ENCODE results near the gene EHBP1.

The EHBP1 gene

GRCh38 chr2:62996534-62997186 lies 291.1 kb downstream of the EHBP1 start:
- Histone ChIP-seq H3K27me3 (ENCODE audit: control insufficient read depth, insufficient read depth, low read length) (no peaks in the 10 kb centered on the region), H3K9ac (ENCODE audit: low read length) (no peak overlapping the region), H3K27ac (ENCODE audit: low read depth, low read length) (no peak overlapping the region), H3K4me1 (ENCODE audit: control insufficient read depth, insufficient read depth, low read length) (no peaks in the 10 kb centered on the region), H3K9me3 (ENCODE audit: control insufficient read depth, insufficient read depth, low read depth, low read length) (no peaks in the 10 kb centered on the region), H3K4me3 (ENCODE audit: low read depth, low read length) (no peak overlapping the region), H3K36me3 (ENCODE audit: control insufficient read depth, insufficient read depth, low read length) (peaks cover 4% of the 10 kb centered on the region; the same call in 1 of the 2 replicates)

- Histone ChIP-seq H3K4me3 (ENCODE audit: low read depth, low read length) (no peak overlapping the region), H3K36me3 (ENCODE audit: control insufficient read depth, insufficient read depth, low read length) (peaks cover 4% of the 10 kb centered on the region; the same call in 1 of the 2 replicates), H3K27me3 (ENCODE audit: control insufficient read depth, insufficient read depth, low read length) (no peaks in the 10 kb centered on the region)
These were observed 293.4 kb downstream of the EHBP1 start for GRCh38 chr2:62998949-62999348.

DNA sequence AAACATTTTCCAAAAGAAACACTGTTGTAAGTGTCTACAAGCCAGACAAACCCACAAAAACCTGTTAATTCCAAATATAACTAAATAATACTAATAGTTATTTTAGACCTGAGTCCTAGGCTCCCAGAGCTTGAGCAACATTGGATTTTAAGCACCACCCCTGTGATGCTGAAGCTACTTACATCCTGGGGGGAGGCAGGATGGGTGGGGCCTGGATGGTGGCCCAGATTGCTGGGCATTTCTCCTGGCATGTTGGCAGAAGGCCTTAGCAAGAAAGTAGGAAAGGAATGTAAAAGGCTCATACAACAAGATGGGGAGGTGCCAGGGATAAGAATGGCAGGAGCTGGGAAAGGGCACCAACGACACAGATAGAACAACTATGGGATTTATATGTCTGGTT lies 294.4 kb downstream of the EHBP1 start:
- no peak overlapping the region for H3K9ac ChIP-seq (ENCODE audit: low read length)
- H3K4me3 ChIP-seq (ENCODE audit: low read depth, low read length): no peak overlapping the region
- H3K36me3 ChIP-seq (ENCODE audit: control insufficient read depth, insufficient read depth, low read length): peaks cover 4% of the 10 kb centered on the region; the same call in 1 of the 2 replicates
- H3K27me3 ChIP-seq (ENCODE audit: control insufficient read depth, insufficient read depth, low read length): no peaks in the 10 kb centered on the region
- H3K4me1 ChIP-seq (ENCODE audit: control insufficient read depth, insufficient read depth, low read length): no peaks in the 10 kb centered on the region
- H3K9me3 ChIP-seq (ENCODE audit: control insufficient read depth, insufficient read depth, low read depth, low read length): no peaks in the 10 kb centered on the region
- H3K27ac ChIP-seq (ENCODE audit: low read depth, low read length): no peak overlapping the region

More at GRCh38 chr2:62998949-62999348, 293.4 kb downstream of the EHBP1 start:
- Histone ChIP-seq H3K27ac (ENCODE audit: low read depth, low read length) (no peak overlapping the region), H3K4me1 (ENCODE audit: control insufficient read depth, insufficient read depth, low read length) (no peaks in the 10 kb centered on the region), H3K9me3 (ENCODE audit: control insufficient read depth, insufficient read depth, low read depth, low read length) (no peaks in the 10 kb centered on the region), H3K9ac (ENCODE audit: low read length) (no peak overlapping the region)

DNA sequence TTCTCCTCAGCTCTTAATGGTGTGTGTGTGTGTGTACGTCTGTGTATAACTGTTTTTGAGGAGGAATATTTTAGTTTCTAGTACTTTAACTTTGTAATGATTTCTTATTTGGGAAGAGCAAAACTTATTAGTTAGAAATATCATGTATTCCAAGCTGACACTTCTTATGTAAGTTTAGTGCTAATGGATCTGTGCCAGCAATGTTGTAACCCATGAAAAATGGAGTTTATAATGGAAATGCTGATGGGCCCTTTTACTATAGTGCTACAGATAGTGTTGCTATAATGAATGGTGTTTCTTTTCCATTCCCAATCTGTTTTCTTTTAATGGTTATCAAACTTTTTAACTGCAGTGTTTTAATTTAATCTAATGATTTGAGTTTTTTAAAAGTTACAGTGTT lies 295.3 kb downstream of the EHBP1 start:
- Histone ChIP-seq H3K27ac (ENCODE audit: low read depth, low read length) (no peak overlapping the region), H3K9me3 (ENCODE audit: control insufficient read depth, insufficient read depth, low read depth, low read length) (no peaks in the 10 kb centered on the region), H3K4me1 (ENCODE audit: control insufficient read depth, insufficient read depth, low read length) (no peaks in the 10 kb centered on the region), H3K27me3 (ENCODE audit: control insufficient read depth, insufficient read depth, low read length) (no peaks in the 10 kb centered on the region), H3K4me3 (ENCODE audit: low read depth, low read length) (no peak overlapping the region), H3K36me3 (ENCODE audit: control insufficient read depth, insufficient read depth, low read length) (peaks cover 4% of the 10 kb centered on the region; the same call in 1 of the 2 replicates), H3K9ac (ENCODE audit: low read length) (no peak overlapping the region)

- Histone ChIP-seq H3K36me3 (ENCODE audit: control insufficient read depth, insufficient read depth, low read length) (peaks cover 4% of the 10 kb centered on the region; the same call in 1 of the 2 replicates), H3K27ac (ENCODE audit: low read depth, low read length) (no peak overlapping the region), H3K27me3 (ENCODE audit: control insufficient read depth, insufficient read depth, low read length) (no peaks in the 10 kb centered on the region), H3K4me1 (ENCODE audit: control insufficient read depth, insufficient read depth, low read length) (no peaks in the 10 kb centered on the region), H3K4me3 (ENCODE audit: low read depth, low read length) (no peak overlapping the region), H3K9me3 (ENCODE audit: control insufficient read depth, insufficient read depth, low read depth, low read length) (no peaks in the 10 kb centered on the region), H3K9ac (ENCODE audit: low read length) (no peak overlapping the region)
These were observed 296.1 kb downstream of the EHBP1 start for GRCh38 chr2:63001576-63001975.

GRCh38 chr2:63003351-63003750 lies 297.8 kb downstream of the EHBP1 start:
- Histone ChIP-seq H3K27me3 (ENCODE audit: control insufficient read depth, insufficient read depth, low read length) (no peaks in the 10 kb centered on the region), H3K9ac (ENCODE audit: low read length) (no peak overlapping the region), H3K36me3 (ENCODE audit: control insufficient read depth, insufficient read depth, low read length) (no peaks in the 10 kb centered on the region), H3K9me3 (ENCODE audit: control insufficient read depth, insufficient read depth, low read depth, low read length) (no peaks in the 10 kb centered on the region), H3K4me3 (ENCODE audit: low read depth, low read length) (no peak overlapping the region), H3K4me1 (ENCODE audit: control insufficient read depth, insufficient read depth, low read length) (peaks cover 7% of the 10 kb centered on the region; the same call in 1 of the 2 replicates), H3K27ac (ENCODE audit: low read depth, low read length) (no peak overlapping the region)

- Histone ChIP-seq H3K9ac (ENCODE audit: low read length) (no peak overlapping the region), H3K4me3 (ENCODE audit: low read depth, low read length) (no peak overlapping the region), H3K27ac (ENCODE audit: low read depth, low read length) (no peak overlapping the region), H3K27me3 (ENCODE audit: control insufficient read depth, insufficient read depth, low read length) (no peaks in the 10 kb centered on the region), H3K4me1 (ENCODE audit: control insufficient read depth, insufficient read depth, low read length) (peaks cover 25% of the 10 kb centered on the region), H3K9me3 (ENCODE audit: control insufficient read depth, insufficient read depth, low read depth, low read length) (no peaks in the 10 kb centered on the region), H3K36me3 (ENCODE audit: control insufficient read depth, insufficient read depth, low read length) (no peaks in the 10 kb centered on the region)
These were observed 302.4 kb downstream of the EHBP1 start for GRCh38 chr2:63007813-63008458.

DNA sequence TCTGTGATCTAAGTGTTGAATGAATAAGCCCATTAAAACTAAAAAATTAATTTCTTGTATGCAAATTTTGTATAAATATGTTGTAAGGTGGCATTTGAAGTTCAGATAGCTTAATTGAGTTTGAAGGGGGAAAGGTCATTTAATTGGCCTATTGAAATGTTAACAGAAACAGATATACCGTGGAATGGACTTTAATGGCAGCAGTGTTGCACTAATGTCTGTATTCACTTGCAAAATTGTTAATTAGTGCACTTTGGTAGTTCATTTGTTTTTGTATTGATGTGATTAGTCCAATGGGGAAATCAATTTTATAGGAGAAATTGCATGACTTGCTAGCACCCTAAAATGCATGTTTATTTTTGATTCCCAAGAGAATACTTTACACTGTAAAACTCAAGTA lies 303.3 kb downstream of the EHBP1 start:
- Histone ChIP-seq H3K27me3 (ENCODE audit: control insufficient read depth, insufficient read depth, low read length) (no peaks in the 10 kb centered on the region), H3K36me3 (ENCODE audit: control insufficient read depth, insufficient read depth, low read length) (no peaks in the 10 kb centered on the region), H3K9ac (ENCODE audit: low read length) (no peak overlapping the region), H3K9me3 (ENCODE audit: control insufficient read depth, insufficient read depth, low read depth, low read length) (no peaks in the 10 kb centered on the region), H3K27ac (ENCODE audit: low read depth, low read length) (no peak overlapping the region), H3K4me3 (ENCODE audit: low read depth, low read length) (no peak overlapping the region), H3K4me1 (ENCODE audit: control insufficient read depth, insufficient read depth, low read length) (peaks cover 25% of the 10 kb centered on the region)

DNA sequence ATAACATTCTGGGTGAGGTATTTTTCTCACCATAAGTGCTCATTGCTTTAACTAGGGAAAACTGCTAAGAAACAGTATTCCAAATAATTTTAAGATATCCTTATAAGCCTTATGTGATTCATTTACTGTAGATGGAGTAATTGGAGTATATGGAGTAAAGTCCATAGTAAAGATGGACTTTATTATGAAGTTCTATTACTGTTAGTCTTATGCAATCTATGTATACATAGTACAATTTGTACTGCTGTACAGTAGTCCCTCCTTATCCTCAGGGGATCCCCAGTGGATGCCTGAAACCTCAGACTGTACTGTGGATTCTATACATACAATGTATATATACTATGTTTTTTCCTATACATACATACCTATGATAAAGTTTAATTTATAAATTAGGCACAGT lies 304.0 kb downstream of the EHBP1 start:
- Histone ChIP-seq H3K4me3 (ENCODE audit: low read depth, low read length) (no peak overlapping the region), H3K36me3 (ENCODE audit: control insufficient read depth, insufficient read depth, low read length) (no peaks in the 10 kb centered on the region), H3K9me3 (ENCODE audit: control insufficient read depth, insufficient read depth, low read depth, low read length) (no peaks in the 10 kb centered on the region), H3K27me3 (ENCODE audit: control insufficient read depth, insufficient read depth, low read length) (no peaks in the 10 kb centered on the region), H3K27ac (ENCODE audit: low read depth, low read length) (no peak overlapping the region), H3K9ac (ENCODE audit: low read length) (no peak overlapping the region), H3K4me1 (ENCODE audit: control insufficient read depth, insufficient read depth, low read length) (peaks cover 25% of the 10 kb centered on the region)

DNA sequence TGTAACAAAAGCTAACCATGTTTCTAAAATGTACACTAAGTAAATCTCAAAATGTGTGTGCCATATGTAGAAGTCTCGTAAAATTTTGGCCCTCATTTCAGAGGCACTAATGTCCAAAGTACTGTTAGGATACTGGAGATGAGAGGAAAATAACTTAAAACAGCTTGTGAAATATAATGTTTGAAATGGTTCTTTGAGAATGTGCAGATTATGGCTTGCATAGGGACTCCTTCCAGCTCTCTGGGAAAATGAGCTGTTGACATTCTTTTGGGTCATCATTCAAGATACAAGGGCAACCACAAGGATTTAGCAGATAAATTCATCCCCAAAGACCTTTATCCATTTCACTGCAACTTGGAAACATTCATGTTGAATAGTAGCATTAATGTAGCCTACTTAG lies 307.0 kb downstream of the EHBP1 start:
- no peaks in the 10 kb centered on the region for H3K9me3 ChIP-seq (ENCODE audit: control insufficient read depth, insufficient read depth, low read depth, low read length)
- no peak overlapping the region for H3K9ac ChIP-seq (ENCODE audit: low read length)
- H3K36me3 ChIP-seq (ENCODE audit: control insufficient read depth, insufficient read depth, low read length): no peaks in the 10 kb centered on the region
- H3K4me3 ChIP-seq (ENCODE audit: low read depth, low read length): no peak overlapping the region
- no peaks in the 10 kb centered on the region for H3K27me3 ChIP-seq (ENCODE audit: control insufficient read depth, insufficient read depth, low read length)
- peaks cover 25% of the 10 kb centered on the region for H3K4me1 ChIP-seq (ENCODE audit: control insufficient read depth, insufficient read depth, low read length)
- H3K27ac ChIP-seq (ENCODE audit: low read depth, low read length): no peak overlapping the region

DNA sequence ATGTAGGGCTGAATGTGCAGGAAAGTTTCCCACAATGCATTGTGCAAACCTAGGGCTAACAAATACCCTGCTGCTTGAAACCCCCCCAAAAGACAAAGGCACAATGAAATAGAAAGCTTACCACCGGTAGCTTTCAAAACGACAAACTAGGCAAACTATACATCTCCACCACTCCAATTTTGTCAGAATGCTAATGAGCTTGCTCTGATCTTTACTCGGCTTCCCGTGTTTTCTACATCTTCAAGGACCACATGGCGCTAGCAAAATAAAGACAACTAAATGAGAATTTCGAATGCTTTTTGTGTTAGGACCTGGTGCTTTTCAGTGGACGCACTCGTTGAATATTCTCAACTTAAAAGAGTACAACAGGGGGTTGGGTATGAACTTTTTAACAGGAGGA lies 307.9 kb downstream of the EHBP1 start:
- no peak overlapping the region for H3K4me3 ChIP-seq (ENCODE audit: low read depth, low read length)
- H3K9ac ChIP-seq (ENCODE audit: low read length): no peak overlapping the region
- no peaks in the 10 kb centered on the region for H3K36me3 ChIP-seq (ENCODE audit: control insufficient read depth, insufficient read depth, low read length)
- H3K4me1 ChIP-seq (ENCODE audit: control insufficient read depth, insufficient read depth, low read length): peaks cover 18% of the 10 kb centered on the region
- no peaks in the 10 kb centered on the region for H3K27me3 ChIP-seq (ENCODE audit: control insufficient read depth, insufficient read depth, low read length)
- H3K9me3 ChIP-seq (ENCODE audit: control insufficient read depth, insufficient read depth, low read depth, low read length): no peaks in the 10 kb centered on the region
- no peak overlapping the region for H3K27ac ChIP-seq (ENCODE audit: low read depth, low read length)
